Brain pericyte (primary cell): ENCODE data around the gene MCF2L.
"Not testable (repeated sequence)": the region's sequence is repeated elsewhere in the genome, so short reads cannot be mapped to it uniquely, and the experiment has no call there.

Source experiments
- DNase-seq: peaks from one replicate; pipeline ENCODE4 v3.0.0-alpha.2; 2012; ENCODE audit warnings: low read depth, low spot score

Gene MCF2L

GRCh38 chr13:113049521-113049941 is 80.5 kb downstream of the MCF2L start:
- DNase-seq: no peak

DNA sequence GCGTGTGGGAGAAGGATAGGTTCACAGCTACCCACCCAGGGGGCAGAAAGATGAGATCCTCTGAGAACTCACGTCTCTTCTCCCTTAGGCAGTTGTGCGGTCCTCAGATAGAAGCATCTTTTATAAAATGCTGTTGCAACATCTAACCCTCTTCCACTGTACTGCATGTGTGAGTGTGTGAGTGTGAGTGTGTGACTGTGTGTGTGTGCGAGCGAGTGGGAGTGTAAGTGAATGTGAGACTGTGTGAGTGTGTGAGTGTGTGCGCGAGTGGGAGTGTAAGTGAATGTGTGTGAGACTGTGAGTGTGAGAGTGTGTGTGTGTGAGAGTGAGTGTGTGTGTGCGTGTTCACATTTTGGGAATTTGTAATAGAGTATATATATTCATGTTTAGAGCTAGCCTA is 81.0 kb downstream of the MCF2L start:
- DNase-seq: no peak

DNA sequence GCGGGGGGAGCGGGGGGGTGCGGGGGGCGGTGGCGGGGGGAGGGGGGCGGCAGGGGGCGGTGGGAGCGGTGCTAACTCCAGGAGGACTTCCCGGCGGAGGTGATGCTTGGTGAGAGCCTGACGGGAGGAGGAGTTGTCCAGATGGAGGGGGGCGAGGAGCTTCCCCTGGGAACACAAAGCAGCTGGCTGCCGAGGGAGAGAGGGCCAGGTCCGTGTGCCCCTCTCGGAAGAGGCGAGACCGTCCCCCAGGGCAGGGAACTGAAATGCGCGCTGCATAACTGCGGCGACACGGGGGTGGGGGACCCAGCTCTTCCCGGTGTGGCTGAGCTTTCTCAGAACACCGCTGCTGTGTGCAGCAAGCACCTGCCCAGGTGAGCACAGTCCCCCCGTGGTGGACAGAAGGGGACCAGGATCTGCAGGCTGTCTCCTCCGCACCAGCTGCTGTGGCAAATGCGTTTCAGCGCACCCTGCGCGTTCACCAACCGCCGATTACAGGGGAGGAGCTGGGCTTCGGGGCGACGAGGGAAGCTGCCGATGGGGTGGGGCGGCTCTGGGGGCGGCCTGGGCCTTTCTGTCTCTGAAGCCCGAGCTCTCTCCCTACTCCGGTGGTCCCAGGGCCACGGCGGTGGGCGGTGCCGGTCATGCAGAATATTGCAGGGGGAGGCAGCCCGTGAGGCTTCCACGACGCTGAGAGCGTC is 81.9 kb downstream of the MCF2L start:
- no peak for DNase-seq

DNA sequence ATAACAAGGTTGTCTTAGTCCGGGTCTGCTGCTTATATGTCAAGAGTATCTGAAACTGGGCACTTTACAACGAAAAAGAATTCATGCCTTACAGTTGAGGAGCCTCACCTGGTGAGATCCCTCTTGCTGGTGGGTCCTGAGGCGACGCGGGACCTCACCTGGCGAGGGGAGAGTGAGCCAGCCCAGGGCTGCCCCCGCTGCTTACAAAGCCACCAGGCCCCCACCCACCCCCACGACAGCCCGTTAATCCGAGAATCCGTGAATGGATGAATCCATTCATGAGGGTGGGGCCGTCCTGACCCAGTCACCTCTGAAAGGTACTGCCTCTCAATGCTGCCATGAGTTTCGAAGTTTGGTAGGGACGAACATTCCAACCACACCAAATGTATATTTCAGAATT is 82.6 kb downstream of the MCF2L start:
- DNase-seq: no peak

DNA sequence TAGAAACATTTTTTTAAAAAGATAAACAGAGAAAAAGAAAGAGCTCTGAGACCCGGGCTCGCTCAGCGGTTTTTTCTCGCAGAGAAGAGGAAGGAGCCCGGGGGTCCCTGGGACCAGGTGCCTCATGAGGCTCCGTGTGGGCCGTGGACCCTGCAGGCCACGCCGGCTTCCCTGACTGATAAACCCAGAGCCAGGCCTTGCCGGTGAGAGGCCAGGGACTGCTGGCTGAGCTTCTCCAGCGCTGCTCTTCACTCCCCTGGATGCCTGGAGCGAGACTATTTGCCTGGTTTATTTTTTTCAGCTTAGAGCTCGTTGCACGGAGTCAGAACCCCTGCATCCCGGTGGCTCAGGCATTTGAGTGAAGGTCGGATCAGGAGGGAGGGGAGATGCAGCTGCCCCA is 83.2 kb downstream of the MCF2L start:
- no peak for DNase-seq

DNA sequence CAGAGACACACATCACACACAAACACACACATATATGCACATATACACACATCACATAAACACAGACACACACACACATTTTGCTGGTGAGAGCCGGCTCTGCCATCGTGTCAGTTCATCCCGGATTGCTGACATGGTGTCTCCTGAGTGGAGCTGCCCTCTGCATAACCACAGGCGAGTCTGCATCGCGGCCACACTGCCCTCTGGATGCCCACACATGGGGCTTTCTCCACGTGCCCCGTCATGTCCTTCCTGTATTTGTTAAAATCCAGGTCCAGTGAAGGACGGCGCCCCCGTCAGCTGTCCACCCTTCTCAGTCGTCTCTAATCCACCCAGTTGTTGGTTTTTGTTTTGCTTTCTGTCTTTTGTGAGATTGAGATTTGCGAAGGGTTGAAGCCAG is 84.0 kb downstream of the MCF2L start:
- DNase-seq: no peak

DNA sequence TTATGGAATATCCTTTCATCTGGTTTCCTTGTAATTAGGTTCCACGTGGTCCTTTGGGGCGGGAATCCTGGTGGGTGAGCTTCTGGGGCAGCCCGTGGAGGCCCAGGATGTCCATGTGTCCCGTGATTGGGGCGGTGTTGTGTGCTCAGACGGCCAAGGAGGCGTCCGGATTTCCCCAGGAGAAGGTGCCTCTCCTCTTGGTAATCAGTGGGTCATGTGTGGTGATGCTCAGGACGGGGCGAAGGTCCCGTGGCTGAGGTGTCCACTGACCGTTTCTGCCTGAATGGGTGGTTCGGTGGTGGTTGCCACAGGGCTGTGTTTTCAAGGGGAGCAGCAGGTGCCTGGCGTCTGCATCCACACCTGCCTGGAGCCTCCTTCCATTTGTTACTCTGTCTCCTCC is 84.4 kb downstream of the MCF2L start:
- no peak for DNase-seq

DNA sequence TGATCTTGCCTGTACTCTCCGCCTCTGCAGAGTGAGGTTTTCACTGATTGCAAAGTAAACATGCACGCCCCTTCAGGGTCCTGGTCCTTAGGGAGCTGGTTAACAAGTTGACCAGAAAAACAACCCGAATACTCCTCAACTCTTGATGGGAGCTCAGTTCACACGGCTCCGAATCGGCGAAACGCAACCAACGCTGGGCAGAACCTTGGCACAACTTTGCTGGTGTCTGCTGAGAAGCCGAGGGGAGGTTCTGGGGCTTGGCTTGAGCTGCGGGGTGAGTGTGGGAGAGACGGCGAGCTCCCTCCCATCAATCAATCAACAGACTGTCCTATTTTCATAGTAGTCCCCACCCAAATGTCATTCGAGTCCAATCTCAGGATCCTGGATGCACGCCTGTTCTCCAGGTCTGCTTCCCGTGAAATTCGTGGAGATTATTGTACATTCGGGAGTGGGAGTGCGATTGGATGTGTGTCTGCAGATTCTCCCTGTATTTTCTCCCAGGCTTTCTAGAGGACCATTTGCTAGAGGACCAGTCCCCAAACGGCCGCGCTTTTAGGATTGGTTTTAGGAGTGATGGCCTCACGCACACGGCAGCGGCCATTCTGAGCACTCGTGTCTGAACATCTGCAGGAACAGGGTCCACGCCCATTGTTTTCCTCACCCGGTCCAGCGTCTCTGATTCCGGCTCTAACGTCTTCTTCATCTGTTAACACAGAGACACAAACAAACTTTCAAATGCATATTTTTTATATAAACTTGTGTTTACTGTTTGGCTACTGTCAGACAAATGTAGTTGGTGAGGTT is 85.0 kb downstream of the MCF2L start:
- no peak for DNase-seq

GRCh38 chr13:113057084-113057483 is 88.1 kb downstream of the MCF2L start:
- DNase-seq: no peak

- DNase-seq: not testable (repeated sequence)
These were observed 88.5 kb downstream of the MCF2L start for GRCh38 chr13:113057559-113057958.

DNA sequence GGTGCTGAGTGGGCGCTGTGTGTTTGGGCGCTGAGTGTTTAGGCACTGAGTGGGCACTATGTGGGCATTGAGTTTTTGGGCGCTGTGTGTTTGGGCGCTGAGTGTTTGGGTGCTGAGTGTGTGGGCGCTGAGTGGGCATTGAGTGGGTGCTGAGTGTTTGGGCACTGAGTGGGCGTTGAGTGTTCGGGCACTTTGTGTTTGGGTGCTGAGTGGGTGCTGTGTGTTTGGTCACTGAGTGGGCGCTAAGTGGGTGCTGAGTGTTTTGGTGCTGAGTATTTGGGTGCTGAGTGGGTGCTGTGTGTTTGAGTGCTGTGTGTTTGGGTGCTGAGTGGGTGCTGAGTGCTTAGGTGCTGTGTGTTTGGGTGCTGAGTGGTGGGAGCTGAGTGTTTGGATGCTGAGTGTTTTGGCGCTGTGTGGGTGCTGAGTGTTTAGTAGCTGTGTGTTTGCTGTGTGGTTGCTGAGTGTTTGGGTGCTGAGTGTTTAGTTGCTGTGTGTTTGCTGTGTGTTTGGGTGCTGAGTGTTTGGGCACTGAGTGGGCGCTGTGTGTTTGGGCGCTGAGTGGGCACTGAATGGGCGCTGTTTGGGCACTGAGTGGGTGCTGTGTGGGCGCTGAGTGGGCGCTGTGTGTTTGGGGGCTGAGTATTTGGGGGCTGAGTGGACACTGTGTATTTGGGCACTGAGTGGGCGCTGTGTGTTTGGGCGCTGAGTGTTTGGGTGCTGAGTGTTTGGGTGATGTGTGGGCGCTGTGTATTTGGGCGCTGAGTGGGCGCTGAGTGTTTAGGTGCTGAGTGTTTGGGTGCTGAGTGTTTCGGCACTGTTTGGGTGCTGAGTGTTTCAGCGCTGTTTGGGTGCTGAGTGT is 89.3 kb downstream of the MCF2L start:
- no peak for DNase-seq

DNA sequence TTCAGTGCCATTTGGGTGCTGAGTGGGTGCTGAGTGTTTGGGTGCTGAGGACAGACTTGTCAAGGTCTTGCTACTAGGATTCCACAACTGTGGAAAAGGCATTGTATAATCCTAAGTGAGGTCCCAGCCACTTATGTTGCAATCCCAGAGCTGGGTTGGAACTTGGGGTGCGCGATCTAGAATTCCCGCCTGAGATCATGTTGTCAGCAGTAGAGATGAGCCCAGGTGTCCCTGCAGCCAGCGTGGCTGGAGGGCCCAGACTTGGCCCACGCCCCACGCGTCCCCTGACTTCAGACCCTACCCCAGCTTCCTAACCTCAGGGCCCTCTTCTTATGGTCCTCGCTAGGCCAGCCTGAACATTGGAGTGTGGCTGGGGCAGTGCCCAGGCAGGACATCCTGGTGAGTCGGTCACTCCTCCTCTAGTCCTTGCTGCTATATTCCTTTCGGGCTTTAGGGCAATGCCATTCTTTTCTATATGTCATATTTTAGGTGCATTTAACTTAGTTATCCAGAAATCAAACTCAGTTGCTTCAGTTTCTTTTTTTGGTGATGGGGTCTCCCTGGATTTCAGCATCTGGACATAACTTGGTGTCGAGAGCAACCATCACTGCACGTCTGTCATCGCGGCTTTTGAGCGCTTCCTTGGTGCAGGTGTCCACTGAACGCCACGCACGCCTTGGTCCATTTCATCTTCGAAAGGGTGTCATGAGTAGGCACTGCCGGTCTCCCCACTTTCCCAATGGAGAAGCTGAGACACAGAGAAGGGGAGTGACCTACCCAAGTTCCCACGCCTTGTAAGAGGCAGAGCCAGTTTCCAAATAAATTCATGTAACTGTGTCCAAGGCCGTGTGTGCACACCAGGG is 90.2 kb downstream of the MCF2L start:
- no peak for DNase-seq

DNA sequence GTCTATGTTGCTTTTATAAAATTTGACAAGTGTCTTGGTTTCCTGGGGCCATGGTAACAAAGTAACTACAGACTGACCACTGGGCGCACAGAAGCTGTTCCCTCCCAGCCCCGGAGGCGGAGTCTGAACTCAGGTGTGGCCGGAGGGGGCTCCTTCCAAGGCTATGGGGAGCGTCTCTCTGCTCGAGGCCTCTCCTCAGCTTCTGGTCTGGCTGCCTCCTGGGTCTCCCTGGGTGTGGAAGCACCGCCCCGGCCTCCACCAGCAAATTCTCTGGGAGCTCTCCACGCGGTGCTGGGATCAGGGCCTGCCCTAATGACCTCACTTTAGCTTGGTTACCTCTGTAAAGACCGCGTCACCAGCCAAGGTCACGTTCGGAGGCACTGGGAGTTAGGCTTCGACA is 90.9 kb downstream of the MCF2L start:
- DNase-seq: no peak

DNA sequence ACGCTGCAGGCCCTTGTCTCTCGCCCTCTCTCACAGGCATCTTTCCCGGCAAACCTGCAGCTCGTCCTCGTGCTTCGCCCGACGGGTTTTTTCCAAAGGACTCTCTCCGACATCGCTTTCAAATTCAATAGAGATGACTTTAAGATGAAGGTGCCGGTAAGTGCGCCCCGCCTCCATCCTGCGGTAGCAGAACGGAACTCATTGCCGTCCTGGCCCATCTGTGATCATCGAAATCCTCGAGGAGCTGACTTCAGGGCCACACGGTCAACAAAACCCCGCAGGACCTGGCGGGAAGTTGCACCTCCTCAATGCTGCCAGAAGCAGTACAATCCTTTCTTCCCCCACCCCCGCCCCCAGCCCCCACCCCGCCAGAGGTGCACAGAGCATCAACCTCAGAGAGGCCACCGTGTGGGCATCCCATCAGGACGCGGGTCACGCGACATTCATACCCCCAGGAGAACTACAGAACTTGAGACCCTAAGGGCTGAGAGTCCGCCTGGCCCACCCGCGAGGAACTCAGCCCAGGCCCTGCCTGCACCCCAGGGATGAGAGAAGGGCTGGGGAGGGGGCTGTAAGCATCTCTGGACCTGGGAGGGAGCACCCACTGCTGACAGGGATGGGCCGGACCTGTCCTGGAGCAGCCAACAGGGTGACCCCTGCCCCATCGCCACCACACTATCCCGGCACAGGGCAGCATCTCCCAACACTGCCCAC is 91.7 kb downstream of the MCF2L start:
- no peak for DNase-seq

- no peak for DNase-seq
These were observed 92.2 kb downstream of the MCF2L start for GRCh38 chr13:113061271-113061625.

DNA sequence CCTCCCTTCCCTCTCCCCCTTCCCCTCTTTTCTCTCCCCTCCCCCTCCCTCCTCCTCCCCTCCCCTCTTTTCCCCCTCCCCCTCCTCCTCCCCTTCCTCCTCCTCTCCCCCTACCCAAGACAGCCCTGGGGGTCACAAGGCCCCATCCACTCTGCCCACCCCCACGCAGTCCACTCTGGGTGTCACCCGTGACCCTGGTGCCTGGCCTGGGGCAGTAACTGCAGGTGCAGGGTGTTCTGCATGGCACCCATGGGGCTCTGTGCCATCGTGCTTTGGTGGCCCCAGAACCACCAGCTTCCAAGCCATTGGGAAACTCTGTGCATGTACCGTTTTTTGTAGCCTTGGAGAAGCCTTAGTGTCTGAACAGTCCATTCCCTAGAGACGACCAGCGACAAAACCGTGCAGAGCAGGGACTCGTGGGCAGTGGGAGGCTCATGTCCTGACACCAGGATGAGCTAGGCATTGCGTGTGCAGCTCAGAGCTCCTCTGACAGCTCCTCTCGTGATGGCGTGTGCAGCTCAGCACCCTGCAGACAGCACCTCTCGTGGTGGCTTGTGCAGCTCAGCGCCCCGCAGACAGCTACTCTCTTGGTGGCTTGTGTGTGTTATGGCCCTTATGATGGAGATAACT is 92.9 kb downstream of the MCF2L start:
- DNase-seq: no peak

DNA sequence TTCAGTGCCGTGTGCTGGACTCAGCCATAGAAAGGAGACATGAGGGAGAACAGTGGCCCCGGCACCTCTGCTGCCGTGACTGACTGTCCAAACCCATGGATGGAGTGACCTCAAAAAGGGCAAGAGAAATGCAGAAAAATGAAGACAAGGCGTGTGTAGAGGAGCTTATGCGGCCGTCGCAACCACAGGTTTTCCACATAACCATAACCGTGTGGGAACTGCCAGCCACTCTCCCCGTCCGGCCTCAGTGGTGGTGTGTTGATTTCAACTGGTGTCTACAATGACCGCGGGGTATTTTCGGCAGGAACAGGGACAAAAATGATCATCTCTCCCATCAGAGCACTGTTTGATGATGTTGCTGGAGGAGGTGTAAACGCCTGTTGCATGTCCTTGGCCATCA is 93.7 kb downstream of the MCF2L start:
- no peak for DNase-seq

GRCh38 chr13:113063091-113063491 is 94.1 kb downstream of the MCF2L start:
- DNase-seq: no peak

- no peak for DNase-seq
These were observed 95.1 kb downstream of the MCF2L start for GRCh38 chr13:113064000-113064533.
